Effector CD8-positive, alpha-beta T cell (primary cell): ENCODE data around the gene ACSL3.

Experiments
- DNase-seq: peaks from one replicate; lab custom pipeline; 2025; lab: John Stamatoyannopoulos, UW

ACSL3 gene

GRCh38 chr2:222942561-222942960 lies 81.7 kb downstream of the ACSL3 start:
- DNase-seq, result no peak

DNA sequence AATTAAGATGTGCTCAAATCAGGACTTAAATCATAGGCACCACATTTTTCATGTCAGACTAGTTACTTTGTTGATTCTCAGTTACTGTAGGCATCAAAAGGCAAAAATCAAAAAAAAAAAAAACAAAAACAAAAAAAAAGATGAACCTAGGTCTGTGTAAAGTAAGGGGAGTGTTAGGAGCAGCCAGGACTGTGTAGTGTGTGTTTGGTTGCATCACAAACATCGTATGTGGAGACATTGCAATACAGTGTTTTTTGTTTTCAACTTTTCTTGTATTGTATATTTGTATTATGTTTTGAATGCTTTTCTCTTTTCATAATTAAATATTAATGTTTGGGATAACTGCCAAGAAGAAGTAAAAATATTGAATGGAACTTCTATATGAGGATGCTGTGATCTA lies 82.1 kb downstream of the ACSL3 start:
- no peak for DNase-seq

DNA sequence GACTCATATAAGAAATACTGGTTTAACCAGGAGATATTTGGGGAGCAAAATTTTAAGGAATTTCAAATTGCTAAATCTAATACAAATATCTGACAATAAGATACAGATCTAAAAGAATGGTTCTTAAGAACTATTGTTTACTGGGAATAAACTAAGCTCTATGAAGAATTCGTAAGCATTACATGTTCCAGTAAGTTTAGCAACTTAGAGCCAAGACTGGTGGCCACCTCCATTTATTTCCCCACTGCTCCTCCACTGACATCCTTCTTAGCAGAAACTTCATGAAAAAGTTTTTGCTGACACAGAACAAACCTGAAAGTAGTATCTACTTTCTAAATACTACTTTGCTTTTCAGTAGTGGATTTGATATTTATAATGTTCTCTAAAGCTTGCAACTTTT lies 83.0 kb downstream of the ACSL3 start:
- DNase-seq, result no peak

GRCh38 chr2:222944552-222944951 lies 83.7 kb downstream of the ACSL3 start:
- DNase-seq, result no peak

GRCh38 chr2:222944971-222945740 lies 84.3 kb downstream of the ACSL3 start:
- DNase-seq, result no peak

GRCh38 chr2:222945887-222946286 lies 85.1 kb downstream of the ACSL3 start:
- no peak for DNase-seq

DNA sequence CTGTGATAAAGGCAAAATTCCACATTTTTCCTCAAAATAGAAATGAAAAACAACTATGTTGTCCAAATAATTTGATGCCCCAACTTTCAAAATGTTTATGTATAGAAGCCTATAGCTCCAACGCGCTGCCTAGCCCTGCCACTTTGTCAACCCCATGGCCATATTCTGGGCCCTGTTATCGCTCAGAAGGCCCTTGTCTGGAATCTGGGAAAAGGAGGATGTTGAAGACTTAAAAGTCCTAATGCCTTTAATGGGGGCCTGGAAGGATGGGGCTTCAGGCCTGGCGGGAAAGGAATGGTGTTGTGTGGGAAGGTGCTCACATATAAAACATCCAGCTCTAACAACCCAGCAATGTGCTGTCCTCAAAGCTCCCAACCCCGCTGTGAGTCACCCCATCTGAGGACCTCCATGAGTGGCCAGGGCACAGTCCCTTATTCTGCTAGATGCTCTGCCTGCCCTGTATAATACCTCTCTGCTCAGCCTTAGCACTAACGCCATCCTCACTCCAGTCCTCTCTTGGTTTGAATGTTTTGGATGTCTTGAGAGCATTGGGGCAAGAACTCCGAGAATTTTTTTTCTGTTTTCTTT lies 86.0 kb downstream of the ACSL3 start:
- no peak for DNase-seq

GRCh38 chr2:222949073-222949472 lies 88.2 kb downstream of the ACSL3 start:
- no peak for DNase-seq

- DNase-seq, result no peak
Measured at GRCh38 chr2:222949690-222950323, 89.0 kb downstream of the ACSL3 start.

DNA sequence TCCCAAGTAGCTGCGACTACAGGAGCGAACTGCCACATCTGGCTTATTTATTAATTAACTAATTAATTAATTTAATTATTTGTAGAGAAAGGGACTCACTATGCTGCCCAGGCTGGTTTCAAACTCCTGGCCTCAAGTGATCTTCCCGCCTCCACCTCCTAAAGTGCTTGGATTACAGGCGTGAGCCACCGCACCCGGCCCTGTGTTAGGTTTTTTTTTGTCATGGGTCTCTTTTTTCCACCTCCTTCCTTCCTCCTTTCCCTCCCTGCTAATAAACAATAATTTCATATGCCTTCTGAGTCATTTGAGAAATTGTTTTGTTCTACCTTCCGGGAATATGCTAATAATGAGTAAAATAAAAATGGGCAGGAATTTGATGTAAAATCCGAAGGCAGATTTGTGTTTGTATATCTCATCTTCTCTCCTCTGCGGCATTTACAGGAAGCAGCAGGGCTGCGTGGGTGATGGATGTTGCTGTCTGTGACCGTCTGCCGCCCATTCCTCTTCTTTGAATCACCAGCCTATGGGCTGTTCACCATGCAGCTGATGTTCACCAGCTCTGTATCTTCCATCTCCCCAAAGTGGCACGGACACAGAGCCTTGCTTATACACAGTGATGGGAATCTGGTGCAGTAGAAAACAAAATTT lies 89.9 kb downstream of the ACSL3 start:
- DNase-seq, result no peak

DNA sequence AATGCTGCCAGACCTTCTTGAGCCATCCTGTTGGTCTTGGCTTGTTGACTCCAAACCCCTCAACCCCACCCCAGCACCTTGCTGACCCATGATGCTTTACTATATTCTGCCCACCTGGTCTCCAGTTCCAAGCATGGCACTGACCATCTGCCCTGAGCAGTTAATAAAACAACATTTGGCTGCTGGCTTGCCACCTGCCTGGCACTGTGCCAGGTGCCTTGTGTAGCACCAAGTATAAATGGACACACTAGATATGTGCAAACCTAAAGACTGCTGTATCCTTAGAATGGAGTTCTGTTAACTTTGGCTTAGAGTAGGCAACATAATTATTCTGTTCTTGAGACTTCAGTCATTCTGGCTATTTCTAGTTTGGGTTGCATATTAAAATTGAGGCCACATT lies 91.4 kb downstream of the ACSL3 start:
- no peak for DNase-seq

DNA sequence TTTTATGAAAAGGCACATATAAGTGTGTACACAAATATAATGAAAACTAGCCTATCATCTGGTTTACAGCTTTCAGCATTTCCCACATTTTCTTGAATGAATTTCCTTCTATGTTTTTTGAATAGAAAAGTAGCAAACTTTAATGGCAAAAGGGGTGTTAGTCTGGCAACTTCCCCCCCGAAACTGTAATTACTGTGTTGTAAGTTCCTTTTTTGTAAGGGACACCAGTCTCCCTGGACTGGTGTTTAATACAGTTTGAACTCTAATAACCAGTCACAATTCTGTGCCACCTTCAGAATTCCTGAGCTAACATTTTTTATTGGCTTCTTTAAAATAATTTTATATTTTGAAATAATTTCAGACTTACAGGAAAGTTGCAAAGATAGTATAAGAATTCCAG lies 94.2 kb downstream of the ACSL3 start:
- DNase-seq, result no peak

DNA sequence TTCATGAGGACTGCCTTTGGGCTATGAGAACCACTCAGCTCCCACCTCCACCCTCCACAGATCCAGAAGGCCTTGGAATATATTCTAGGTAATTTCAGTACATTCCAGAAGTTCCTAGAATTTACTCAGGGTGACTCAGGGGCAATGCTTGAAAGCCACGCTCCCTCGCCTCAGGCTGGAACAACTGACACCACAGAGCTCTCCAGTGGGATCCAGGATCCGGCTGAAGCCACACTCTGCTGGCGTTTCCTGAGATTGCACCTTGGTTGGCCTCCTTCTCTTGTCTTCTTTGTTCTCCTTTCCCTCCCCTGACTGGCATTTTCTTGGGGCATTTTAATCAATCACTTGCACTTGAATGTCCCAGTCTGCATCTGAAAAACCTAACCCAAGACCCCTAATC lies 98.5 kb downstream of the ACSL3 start:
- no peak for DNase-seq

GRCh38 chr2:222960126-222960525 lies 99.3 kb downstream of the ACSL3 start:
- DNase-seq, result no peak

GRCh38 chr2:222963641-222964040 lies 102.8 kb downstream of the ACSL3 start:
- no peak for DNase-seq

GRCh38 chr2:222964376-222965031 lies 103.7 kb downstream of the ACSL3 start:
- no peak for DNase-seq

DNA sequence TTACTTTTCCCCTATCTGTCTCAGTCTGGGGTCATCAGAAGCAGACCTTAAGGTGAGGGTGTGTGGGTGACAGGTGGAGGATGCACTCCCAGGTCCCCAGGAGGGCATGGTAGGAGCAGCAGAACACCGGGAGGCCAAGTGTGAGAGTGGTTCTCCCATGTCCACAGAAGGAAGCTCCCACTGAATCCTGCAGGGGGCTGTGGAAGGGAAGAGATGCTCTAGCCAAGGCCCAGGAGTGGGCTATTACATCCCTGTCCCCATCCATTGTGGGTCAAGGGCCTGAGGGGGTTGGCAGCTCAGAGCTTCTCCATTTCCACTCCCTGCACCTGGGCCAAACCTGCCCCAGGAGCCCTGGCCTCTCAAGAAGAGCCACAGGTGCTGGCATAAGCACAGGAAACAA lies 104.7 kb downstream of the ACSL3 start:
- DNase-seq, result no peak

GRCh38 chr2:222968550-222969155 lies 107.8 kb downstream of the ACSL3 start:
- no peak for DNase-seq

GRCh38 chr2:222969491-222969890 lies 108.7 kb downstream of the ACSL3 start:
- DNase-seq, result no peak

DNA sequence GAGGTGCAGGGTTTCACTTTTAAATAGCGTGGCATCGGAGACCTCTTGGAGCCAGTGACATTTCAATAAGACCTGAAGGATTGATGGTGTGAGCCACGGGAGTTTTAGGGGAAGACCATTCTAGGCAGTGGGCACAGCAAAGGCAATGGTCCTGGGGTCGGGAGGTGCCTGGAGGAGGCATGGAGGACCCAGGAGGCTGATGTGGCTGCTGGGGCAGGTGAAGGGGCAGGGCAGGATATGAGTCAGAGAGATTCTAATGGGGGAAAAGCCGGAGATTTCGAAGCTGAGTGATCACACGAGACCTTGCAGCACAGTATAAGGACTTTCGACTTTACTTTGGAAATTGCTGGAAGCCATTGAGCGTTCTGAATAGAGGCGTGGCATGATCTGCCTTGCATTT lies 111.6 kb downstream of the ACSL3 start:
- DNase-seq, result no peak

DNA sequence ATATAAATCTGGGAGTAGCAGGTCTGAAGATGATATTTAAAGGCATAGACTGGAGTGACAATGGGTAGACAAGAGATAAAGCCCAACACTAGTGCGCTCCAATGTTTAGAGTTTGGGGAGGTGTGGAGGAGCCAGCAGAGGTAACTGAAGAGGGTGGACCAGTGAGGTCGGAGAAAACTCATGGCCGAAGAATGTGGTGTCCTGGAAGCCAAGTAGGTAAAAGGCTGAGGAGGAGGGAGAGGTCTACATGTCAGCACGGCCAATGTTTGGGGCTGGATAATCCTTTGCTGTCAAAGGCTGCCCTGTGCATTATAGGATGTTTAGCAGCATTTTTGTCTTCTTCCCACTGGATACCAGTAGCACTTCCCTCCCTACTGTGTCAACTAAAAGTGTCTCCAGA lies 112.4 kb downstream of the ACSL3 start:
- no peak for DNase-seq

DNA sequence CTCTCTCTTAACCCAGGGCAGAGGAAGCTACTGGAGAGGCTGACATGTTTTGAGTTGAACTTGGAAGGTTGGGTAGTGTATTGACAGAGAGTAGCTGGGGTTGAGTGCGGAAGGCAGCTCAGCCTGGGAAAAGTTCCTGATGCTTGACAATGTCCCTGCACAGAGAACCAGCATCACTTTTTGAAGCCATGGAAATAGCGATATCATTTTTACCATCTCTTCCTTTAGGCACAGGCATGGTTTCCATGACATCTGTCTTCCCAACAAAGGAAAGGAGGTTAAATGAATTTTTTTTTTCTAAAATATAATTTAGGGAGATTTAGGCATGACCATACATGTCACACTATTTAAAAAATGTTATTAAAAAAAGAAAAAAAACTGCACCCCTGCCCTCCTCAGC lies 112.9 kb downstream of the ACSL3 start:
- DNase-seq, result no peak
